IPS DF 19.7 (cell line): ENCODE results near the gene PDIA4.
"Not testable (repeated sequence)": the region's sequence is repeated elsewhere in the genome, so short reads cannot be mapped to it uniquely, and the experiment has no call there.

Source experiments
- DNase-seq: peaks from one replicate; pipeline ENCODE4 v3.0.0-alpha.2; 2013; ENCODE audit warnings: low read depth, low spot score

The PDIA4 gene

DNA sequence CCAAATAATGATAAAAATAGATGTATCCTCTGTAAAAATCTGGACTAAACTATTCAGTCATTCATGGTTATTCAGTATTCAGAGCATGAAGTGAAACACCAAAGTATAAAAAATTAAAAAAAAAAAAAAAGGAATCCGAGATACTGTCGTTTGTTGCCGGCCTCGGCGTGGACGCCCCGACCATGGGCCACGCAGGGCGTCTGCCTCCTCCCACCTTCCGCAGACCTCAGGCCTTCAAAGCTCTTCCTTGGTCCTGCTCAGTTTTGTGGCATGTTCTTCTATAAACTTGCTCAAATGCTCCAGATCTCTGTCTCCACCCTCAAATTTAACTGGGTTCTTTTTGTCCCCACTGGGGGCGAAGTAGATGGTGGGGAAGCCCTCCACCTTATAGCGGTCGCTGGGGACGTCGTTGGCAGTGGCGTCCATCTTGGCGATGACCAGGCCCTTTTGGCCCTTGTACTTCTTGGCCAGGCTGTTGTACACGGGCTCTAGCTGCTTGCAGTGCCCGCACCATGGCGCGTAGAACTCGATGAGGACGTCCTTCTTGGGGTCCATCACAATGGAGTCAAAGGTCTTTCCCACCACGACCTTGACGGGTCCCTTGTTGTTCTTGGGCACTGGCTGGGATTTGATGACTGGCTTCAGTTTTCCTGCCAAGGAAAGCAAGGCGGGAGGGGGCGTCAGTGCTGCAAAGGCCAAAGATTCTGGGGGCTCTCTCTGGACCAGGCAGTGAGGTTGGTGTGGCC, 24.6 kb downstream of the PDIA4 start:
- no peak for DNase-seq

DNA sequence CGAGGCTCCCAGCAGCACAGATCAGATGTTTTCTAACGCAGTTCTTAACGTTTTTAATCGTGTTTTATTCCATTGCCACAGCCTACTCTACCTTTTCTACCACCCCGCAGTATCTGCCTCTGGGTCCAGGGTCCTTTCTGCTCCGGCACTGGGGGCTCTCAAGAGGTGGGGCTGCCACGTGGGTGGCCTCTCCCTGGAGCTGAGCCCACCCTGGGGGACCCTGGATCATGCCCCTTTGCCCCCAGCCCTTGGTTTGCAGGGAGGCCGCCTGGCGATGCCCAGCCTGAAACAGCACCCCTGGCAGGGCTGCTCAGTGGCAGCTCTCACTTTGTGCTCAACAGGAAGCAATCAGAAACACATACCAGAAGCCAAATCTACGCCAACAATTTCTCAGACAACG, 25.3 kb downstream of the PDIA4 start:
- no peak for DNase-seq

DNA sequence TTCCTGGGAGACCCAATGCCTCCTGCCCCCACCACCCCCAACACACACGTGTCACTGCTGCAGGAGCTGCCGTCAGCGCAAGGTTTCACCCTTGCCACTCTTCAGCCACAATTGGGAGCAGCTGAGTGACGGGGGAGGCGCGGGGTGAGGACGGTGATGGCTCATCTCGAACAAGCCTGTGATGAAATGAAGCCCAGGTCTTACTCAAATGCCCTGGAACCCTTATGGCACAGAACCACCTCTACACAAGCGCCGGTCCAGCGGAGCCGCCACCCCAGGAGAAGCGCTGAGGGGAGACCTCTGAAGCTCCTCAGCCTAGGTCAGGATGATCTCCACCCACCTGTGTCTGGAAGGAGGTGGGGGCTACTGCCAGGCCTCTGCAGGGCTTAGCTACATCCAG, 25.7 kb downstream of the PDIA4 start:
- no peak for DNase-seq

DNA sequence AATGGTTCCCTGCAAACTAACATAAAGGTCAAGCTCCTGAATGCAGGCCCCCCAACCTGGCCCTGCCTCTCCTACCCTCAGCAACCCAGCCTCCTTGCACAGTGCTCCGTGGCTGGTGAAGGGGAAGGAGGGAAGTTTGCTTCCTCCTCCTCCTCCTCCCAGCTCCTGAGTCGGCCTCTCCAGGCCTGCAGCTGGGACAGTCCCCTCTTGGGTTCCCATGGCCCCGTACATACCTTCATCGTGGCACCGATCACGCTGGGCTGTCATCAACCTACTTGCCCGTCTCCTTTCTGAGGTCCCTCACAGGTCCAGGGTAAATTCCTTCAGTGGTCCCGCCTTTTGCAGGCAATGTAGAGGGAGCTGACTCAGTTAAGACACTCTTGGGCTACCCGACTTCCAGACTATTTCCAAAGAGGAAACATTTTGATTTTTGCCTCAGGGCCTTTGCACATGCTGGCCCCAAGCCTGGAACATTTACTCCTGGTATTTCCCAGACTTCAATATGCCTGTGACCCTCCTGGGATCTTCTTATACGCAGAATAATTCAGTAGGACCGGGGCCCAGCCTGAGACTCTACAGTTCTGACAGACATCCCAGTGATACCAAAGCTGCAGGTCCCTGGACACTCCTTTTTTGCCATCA, 26.8 kb downstream of the PDIA4 start:
- no peak for DNase-seq

DNA sequence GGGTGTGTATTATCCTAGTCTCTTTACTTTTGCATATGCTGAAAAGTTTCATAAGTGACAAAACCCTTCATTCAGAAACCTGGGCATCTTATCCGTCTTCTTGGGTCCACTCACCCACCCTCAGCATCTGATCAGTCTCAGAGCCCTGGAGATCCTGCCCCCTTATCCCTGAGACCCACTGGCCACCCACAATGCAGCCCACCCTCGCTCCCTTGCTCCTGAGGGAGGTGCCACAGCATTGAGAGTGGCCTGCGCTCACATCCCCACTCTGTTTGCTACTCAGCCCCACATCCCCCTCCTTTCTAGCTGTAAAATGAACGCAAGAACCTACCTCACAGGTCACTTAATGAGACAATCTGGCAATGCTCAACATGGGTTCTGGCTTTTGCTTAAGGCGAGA, 27.3 kb downstream of the PDIA4 start:
- DNase-seq = no peak

GRCh38 chr7:148999192-148999591, 29.1 kb downstream of the PDIA4 start:
- no peak for DNase-seq

DNA sequence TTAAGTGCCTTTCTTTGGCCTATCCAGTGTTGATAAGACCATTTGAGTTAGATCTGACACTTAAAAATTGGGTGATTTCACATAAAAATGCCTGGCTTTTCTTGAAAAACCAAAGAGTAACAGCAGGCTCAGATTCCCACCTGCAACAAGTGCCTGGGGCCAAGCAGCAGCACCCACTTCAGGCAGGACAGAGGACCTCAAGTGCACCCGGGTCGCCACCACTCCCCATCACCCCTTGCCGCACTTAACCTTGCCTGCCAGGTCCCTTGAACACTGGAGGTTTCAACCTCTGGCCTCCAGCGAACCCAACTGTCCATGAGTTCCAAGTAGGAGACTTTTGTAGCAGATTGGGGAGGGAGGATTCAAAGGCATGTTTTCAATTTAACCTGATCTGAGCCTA, 30.8 kb downstream of the PDIA4 start:
- DNase-seq = no peak

DNA sequence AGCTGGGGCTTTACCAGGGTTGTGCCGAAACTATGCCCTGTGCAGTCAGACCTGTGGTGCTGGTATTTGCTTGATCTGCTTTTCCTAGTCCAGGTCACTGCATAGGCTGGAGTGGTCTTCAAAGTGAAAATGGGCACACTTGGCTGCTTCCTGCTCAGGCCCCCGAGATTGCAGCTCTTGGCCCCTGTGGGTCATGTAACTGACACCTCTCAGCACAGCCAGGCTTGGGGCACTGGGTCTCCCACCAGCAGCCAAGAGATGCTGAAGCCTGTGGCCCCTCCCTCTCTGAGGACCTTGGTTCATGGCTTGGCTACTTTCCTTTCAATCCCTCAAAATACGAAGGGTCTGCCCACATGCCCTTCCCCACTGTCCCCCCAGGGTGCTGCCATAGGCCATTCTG, 33.7 kb downstream of the PDIA4 start:
- no peak for DNase-seq

GRCh38 chr7:148993193-148993592, 35.1 kb downstream of the PDIA4 start:
- DNase-seq = no peak

GRCh38 chr7:148991536-148991935, 36.8 kb downstream of the PDIA4 start:
- no peak for DNase-seq

DNA sequence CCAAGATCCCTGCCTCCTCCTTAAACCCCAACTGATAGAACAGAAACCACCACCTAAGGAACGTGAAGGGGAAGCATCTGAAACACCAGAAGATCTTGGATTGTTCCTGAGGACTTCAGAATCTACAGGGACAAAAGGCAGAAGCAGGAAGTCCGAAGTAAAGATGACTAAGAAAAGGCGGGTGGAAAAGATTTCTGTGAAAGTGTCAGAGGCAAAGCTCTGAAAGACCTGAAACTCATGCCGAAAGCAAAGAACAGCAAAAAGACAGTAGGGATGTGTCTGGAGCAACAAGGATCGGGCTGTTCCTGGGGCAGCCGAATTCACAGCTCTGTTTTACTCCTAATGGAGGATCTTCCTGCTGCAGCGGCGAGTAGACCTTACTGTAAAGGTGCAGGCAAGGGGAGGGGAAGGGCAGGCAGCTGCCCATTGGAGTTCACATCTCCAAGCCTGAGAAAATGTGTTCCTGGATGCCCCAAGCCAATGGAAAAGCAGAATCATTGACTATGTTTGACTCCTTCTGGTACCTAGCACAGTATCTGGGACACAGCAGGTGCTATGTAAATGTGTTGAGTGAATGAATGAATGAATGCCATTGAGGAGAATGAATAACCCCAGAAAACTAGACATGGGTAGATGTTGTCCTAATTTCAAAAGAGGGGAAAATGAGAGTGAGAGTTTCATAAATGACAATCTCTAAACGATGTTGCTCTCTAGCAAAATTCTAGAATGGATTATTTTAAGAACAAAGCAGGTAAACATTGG, 40.4 kb downstream of the PDIA4 start:
- DNase-seq = no peak

DNA sequence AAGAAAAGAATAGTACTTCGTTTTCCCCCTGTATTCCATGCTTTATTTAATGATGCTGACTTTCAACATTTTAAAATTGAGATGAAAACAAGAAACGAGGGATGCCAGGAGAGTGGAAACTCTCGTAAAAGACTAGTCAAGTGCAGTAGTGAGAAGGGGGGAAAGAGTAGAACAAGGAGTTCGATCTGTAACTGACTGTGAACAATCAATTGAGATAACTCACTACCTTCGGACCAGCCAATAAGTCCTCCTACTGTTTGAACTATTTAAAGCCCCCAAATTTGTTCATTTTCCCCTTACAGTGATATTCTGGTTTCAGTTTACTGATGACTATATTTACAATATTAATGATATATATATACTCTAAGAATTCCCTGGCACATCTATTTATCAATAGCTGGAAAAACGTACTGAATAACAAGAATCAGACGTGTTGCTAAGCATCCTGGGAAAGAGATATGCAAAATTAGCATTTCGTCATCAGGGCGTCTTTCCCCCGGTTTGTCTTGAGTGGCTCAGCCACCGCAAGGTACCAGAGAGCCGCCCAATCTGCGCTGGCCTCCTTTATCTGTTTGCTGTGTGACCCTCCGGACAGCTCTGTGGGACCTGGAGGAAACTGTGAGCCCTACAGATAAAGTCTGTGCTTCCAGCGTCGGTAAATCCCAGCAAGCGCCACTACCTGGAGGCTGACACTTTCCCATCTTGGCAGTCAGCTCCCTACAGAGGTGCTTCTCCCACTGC, 41.1 kb downstream of the PDIA4 start:
- peak; percentile 87 for DNase-seq

DNA sequence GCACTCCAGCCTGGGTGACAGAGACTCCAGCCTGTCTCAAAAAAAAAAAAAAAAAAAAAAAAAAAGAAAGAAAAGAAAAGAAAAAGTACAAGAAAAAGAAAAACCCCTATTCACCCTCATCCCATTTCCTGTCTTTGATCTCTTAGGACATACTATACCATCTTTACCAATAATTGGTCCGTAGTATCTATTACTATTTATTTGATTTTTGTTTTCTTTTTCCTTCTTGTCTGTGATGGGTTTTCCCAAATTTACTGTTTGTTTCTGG, 41.6 kb downstream of the PDIA4 start:
- no peak for DNase-seq

- DNase-seq = peak; percentile 83
Measured at GRCh38 chr7:148983200-148984146, 44.8 kb downstream of the PDIA4 start.

DNA sequence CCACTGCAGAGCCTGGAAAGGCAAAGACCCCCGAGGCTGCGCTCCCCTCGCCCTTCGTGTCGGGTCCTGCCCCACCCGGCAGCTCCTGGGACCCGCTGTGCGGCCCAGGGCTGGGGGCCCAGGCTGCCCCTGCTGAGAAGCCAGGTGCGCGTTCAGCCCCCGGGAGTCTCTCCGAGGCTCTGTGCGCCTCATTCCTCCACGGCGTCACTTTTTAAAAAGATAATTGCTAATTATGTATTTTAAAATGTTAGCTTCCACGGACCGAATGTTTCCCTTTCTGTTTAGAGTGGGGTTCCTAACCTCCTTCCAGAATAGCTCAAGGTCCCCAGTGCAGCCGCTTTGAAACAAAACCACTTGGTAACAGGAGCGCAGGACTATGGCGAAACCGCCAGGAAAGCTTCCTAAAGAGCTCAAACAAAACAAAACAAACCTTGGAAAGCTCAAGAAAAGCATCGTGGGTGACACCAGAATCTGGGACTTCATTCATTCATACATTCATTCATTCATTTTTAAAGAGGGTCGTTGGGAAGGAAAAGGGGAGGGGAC, 45.6 kb downstream of the PDIA4 start:
- no peak for DNase-seq

- no peak for DNase-seq
Measured at GRCh38 chr7:148979827-148980226, 48.5 kb downstream of the PDIA4 start.

- DNase-seq = not testable (repeated sequence)
Measured at GRCh38 chr7:148979072-148979471, 49.2 kb downstream of the PDIA4 start.

- DNase-seq = no peak
Measured at GRCh38 chr7:148978091-148978490, 50.2 kb downstream of the PDIA4 start.

- DNase-seq = no peak
Measured at GRCh38 chr7:148975896-148976295, 52.4 kb downstream of the PDIA4 start.

DNA sequence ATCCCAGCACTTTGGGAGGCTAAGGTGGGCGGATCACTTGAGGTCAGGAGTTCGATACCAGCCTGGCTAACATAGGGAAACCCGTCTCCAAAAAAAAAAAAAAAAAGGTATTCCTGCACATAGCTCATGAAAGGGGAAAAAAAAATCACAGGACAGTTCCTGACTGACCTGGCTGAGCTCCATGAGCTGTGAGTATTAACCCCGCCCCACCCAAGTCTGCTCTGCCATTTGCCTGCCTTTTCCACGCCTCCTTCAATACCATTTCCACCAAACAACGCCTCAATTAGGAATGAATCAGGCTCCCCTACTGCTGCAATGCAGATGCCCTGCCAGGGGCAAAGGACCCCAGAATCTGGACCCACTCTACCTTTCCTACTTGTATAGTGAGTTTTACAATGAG, 55.0 kb downstream of the PDIA4 start:
- no peak for DNase-seq

DNA sequence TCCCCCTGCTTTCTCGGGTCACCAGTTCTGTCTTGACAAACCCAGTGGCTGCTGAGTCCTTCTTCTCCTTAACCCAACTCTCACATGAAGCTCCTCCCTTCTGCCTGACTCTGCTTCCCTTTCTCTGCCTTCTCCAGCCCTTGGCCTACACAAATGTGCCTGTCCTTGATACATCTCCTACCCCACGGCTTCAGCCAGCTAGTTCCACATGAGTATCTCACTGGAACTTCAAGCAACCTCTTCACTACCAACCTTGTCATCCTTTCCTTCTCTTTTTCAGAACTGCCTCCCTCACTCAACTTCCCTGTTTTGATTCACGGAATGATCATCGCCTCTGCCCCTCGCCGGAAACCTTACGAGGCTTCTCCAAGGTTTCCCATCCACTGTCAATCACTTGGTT, 55.9 kb downstream of the PDIA4 start:
- DNase-seq = no peak
